NCI-H2196 treated with DMSO at 0.1 percent for 48 hours (cell line): Measurements from ENCODE around the gene GON7.
"Not testable (repeated sequence)": the region's sequence is repeated elsewhere in the genome, so short reads cannot be mapped to it uniquely, and the experiment has no call there.

Source experiments
- DNase-seq: peaks from one replicate; lab custom pipeline; 2025; ENCODE audit not compliant: unreplicated experiment; lab: John Stamatoyannopoulos, UW

The GON7 gene, protein sequence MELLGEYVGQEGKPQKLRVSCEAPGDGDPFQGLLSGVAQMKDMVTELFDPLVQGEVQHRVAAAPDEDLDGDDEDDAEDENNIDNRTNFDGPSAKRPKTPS

DNA sequence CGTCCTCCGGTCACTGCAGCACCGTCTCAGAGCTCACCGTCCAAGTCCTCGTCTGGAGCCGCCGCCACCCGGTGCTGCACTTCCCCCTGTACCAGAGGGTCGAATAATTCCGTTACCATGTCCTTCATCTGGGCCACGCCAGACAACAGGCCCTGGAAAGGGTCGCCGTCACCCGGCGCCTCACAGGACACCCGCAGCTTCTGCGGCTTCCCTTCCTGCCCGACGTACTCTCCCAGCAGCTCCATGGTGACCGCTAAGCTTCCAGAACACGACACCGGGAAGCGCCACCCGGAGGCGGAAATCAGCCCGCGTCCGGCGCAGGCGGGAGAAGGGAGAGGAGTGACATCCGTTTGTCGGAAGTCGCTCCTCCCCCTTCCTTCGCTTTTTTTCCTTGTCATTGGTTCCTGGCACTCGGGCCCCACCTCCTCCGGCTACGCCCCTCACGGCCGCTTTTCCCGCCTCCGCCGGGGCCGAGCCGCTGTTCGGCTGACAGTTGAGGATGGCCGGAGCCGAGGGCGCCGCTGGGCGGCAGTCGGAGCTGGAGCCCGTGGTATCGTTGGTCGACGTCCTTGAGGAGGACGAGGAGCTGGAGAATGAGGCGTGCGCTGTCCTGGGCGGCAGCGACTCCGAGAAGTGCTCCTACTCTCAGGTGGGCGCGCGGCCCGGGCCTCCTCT lies at the start of gene GON7, which contains the start of gene UBR7:
Gene GON7 (minus strand): TSS at position 273 of the 675 bp plus-strand sequence. CDS start 28 bp downstream, at position 245.
Gene UBR7 (plus strand): TSS at position 464 of the 675 bp plus-strand sequence. CDS start 36 bp downstream, at position 500.
- peak; percentile 86 for DNase-seq

DNA sequence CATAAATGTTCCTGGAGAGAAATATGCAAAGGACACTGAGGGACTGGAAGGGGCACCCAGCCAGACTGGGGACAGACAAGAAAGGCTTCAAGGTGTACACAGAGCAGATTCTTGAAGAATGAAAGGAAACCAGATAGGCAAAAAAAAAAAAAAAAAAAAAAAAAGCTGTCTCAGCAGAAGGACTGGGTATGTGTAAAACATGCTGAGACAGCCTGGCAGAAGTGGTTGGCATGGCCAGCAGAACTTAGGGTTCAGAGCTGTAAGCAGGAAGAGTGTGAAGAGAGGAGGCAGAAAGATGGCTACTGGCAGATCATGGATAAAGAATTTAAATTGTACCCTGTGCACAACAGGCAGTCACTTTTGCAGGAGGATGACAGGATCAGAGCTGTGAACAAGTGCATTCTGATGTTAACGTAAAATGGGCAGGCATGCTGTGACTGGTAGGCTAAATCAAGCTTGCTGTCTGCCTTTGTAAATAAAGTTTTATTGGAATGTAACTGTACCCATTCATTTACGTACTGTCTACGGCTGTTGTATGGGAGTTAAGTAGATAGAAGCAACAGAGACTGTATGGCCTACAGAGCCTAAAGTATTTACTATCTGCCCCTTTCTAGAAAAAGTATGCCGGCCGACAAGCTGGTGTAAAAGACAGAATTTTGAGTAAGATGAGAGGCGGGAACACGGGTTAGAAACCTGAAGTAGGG lies 42.4 kb upstream of the GON7 start:
- no peak for DNase-seq

DNA sequence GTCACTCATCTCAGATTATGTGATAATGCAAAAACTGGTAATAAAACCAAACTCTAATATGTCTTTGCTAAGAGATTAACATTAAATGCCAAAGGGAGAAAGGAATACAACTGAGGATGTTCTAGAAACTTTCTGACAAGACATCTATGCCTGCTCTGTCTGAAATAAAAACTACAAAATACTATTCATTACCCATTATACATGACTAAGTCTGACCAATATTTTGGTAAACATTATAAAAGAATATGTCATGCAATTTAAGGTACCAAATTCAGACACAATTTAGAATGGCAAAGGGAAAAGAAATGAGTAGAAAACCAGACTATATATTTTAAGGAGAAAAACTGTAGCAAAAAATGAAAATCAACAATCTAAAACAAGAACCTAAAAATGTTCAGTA lies 39.7 kb upstream of the GON7 start:
- no peak for DNase-seq

DNA sequence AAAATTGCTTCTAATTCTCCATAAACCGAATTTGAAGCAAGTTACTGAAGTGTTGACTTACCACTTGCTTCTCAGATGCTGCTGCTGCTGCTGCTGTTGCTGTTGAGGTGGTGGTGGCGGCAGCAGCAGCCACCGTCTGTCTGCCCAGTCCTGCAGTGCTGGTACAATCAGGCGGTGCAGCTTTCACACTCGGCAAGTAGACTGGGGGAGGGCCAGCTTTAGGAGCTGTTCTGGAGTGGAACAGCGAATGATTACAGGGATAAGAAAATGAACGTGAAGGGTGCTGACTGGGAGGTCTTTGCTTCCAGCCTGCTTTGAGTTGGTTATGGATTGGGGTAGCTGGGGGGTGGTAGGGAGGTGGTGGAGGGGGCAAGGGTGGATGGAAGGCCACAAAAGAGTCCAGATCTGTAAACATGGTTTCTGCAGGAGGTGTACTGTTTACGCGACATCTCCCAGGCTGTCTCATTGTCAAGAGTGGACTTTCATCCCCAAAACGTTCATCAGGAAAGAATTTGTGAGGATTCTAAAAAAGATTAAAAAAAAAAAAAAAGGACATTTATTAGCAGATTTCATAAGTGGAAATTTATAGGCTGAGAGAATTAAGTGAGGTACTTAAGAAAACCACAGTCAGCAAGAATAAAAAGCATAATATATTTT lies 39.0 kb upstream of the GON7 start:
- DNase-seq: no peak

DNA sequence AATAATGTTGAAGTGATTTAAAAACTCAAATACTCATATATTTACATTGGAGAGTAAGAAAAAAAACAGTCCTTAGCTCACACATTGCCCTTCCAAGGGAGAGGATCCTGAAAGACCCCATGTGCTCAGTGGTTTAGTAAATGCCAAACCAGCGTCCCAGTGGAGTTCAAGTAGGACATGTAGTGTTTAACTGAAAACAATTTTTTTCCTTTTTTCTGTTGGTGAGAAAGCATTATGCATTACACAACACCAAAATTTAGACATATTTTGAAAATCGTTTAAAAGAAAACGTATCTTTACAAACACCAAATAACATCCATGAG lies 33.8 kb upstream of the GON7 start:
- DNase-seq: no peak

DNA sequence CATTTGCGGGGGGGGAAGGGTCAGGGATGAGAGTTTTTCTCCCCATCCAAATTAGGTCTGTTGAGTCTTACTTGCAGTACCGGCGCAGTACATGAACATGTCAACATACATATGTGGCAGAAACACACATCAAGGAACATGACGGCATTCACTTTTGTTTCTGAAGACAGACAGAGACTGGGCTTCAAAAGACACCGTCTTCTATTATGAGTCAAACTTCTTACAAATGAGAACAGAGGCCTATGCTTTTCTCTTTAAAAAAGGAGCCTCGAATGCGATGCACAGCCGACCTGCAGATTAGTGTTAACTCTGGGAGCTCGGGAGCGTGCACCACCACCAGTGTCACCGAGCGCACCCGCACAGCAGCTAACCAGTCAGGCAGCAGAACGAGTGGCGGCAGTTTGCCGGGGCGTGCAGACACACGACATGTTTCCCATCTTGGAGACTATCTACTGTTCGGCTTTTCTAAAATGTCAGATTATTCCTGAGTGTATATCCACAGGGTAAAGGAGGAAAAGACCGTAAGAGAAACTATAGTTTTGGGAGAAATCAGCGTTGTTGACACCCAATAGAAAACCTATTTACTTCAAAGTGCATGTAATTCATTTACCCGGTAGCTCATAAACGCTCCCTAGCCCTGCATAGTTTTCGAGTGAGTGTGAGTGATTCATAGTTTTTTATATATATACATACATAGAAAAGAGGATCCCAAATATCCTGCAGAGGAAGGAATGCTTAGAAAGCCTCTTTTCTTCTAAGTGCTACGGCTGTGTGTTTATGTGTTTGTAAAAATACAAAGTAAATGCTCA lies 33.2 kb upstream of the GON7 start:
- DNase-seq: no peak

DNA sequence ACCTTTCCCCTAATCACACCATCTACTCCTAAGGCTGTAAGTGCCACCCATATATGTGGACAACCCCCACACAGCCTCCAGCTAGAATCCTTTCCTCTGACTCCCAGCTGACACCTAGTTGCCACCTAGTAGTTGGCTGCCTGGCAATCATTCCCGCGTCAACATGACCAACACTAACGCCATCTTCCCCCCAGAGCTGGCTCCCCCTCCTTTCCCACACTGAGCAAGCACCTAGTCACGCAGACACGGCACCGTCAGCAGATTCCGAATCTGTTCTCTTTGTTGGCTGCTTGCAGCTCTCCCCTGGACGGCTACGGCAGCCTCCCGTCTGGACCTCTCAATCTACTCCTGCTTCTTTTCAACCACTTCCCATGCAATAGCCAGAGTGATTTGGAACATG lies 27.9 kb upstream of the GON7 start:
- DNase-seq: no peak

DNA sequence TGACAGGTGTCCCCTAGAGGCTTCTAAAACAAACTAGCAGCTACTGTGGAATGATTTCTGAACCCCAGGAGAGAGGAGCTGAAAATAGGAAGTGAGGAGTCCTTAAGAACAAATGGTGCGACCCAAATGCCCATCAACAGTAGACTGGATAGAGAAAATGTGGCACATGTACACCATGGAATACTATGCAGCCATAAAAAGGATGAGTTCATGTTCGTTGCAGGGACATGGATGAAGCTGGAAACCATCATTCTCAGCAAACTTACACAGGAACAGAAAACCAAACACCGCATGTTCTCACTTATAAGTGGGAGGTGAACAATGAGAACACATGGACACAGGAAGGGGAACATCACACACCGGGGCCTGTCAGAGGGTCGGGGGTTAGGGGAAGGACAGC lies 26.2 kb upstream of the GON7 start:
- not testable (repeated sequence) for DNase-seq

DNA sequence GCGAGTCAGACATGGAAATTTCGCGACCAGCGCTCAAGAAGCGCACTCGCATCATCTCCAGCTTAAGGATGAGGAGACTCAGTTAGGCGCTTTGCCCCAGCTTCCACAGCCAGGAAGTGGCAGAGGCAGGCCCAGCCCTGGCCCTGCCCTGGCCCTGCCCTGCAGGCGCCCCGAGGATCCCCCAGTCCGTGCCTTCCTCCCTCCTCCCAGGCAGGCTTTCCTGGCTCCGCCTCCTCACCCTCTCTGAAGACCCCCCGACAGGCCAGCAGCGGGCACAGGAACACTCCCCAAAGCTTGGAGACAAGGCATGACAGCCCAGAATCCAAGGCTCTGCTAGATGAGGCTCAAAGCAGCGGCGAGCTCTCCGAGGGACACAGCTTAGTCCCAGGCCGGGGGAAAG lies 25.3 kb upstream of the GON7 start:
- DNase-seq: no peak

DNA sequence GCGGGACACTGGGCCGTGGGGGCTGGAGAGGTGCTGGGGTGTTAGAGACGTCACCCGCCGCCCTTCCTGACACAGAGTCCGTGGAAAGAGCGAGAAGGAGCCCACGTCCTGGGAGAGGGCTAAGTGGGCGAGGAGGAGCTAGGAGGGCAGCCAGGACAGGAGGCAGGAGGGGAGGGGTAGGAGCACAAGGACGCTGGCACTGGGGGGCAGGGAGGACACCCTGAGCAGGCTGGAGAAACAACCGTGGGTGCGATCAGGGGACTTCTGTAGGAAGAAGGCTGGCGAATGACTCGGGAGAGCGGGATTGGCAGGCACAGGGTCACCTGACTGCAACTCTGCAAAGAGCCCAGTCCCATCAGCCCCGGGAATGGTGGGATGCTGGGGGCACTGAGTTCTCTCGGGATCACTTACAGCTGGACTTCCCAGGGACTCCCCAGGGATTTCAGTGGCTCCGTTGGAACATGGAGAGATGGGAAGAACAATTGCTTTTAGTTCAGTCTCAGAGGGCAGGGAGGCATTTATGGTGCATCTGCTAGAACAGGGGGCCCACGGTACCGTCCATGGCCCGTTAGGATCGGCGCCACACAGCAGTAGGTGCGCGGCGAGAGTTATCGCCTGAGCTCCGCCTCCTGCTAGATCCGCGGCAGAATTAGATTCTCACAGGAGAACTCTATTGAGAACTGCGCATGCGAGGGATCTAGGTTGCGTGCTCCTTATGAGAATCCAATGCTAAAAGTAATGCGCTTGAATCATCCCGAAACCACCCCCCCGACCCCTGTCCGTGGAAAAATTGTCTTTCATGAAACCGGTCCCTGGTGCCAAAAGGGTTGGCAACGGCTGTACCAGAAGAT lies 24.5 kb upstream of the GON7 start:
- DNase-seq: no peak

DNA sequence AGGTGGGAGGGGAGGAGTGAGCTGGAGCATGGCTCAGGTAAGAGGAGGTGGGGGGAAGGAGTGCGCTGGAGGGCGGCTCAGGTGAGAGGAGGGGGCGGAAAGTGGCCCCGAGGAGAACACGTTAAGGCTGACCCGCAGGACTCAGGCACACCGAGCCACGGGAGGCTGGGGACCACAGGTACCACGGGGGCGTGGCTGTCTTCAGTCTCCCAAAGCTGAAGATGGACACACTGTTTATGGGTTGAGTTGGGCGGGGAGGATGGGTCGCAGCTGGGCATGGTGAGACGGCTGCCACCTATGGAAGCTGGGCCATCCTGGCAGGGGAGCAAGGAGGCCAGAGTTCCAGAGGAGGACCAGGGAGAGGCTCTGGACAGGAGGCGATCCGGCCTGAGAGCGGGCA lies 23.7 kb upstream of the GON7 start:
- DNase-seq: no peak

DNA sequence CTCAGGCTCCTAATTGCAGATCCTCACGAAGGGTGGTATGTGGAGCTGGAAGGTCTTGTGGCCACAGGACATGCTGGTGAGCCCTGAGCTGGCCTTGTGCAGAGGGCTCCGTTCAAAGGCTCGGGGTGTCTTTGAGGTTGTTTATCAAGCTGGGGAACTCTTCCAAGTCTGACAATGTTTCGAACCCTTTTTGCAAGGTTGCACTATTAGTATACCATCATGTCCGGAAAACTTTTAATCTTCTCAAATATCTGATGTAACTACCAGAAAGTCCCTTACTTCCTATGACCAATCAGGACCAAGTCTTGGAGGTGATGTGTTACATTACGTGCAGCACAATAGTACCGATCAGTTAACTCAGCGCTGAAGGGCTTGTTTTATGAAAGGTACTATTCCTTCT lies 21.7 kb upstream of the GON7 start:
- DNase-seq: no peak

DNA sequence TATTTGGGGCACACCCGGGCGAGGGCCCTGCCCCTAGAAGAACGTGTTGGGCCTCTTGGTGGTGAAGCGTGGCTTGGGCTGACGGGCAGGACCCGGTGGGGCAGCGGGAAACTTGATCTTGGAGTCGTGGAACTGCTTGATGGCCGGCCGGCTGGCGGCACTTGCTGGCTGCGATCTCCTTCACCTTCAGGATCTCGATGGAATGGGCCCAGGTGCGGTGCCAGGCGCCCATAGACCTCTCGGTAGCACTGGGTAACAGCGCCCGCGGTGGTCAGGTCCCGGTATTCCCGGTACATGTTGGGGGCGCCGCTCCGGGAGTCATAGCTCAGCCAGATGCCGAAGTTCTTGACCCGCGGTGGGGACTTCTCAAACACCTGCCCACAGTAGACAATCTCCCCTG lies 16.7 kb upstream of the GON7 start:
- no peak for DNase-seq

DNA sequence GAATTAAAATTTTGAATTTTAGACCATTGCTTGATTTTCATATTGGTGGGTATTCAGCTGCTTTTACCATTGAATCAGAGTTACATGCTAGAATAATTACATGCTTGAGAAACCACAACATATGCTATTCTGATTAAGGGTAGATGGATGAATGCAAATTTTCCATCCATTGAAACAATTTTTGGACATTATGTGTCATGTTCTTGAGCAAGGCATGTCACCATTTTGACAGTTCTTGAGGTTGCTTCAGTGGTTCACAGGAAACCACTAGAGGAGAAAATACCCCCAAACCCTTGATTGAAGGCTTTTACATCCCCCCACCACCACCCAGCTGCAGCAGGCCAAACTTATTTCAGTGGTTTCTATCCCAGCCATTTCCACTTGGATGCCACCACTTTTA lies 13.6 kb upstream of the GON7 start:
- DNase-seq: no peak

DNA sequence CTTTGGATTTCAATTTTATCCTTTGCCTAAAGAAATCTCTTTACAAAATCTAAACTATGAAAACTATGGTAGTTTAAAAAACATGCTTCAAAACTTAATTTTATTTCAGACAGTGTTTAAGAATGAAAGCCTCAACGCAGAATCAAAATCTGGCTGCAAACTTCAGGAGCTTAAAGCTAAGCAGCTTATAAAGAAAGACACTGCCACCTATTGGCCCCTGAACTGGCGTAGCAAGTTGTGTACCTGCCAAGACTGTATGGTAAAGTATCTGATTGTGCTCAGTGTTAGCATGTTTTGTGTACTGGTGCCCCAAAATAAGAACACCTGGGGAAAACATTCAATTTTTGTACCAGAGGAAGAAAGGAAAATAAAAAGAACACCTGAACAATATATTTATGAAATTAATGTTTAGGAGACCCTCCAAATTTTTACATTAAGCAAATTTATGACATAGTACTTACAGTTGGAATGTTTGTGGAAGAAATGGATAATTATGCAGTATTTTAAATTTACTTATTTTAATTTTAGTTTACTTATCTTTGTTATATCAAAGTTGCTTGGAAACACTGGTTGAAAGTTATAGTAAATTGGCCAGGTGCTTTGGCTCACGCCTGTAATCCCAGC lies 12.3 kb upstream of the GON7 start:
- DNase-seq: peak; percentile 7

DNA sequence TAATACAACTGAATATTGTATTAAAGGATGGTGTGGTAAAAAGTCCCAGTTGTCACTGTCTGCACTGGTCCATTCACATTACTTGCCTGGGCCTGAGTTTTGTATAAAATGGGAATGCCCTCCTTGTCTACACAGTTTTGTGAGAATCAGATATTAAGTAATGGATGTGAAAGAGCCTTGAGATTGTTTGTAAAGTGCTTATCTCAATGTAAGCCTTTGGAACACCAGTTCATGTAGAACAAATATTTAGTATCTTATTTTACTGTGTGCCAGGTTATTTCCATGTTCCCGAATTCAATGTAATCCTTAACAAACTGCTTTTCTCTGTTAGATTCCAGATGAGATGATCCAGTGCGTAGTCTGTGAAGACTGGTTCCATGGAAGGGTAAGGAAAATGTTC lies 7.7 kb upstream of the GON7 start:
- no peak for DNase-seq

DNA sequence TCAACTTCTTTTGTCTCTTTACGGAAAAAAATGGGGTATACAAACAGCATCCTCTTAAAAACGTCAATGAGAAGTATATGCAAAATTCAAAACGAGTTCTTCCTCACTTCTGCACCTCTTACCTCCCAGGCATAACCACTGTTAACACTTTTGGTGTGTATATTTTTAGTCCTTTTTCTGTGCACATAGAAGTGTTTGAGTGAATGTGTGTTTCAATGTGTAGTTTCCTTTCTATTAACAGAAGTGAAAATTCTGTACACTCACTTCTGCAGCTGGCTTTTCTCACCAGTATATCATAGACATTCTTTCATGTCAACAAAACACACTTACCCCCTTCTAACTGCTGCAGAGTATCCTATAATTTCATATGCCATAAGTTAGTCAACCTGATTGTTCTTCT lies 5.6 kb upstream of the GON7 start:
- DNase-seq: no peak

DNA sequence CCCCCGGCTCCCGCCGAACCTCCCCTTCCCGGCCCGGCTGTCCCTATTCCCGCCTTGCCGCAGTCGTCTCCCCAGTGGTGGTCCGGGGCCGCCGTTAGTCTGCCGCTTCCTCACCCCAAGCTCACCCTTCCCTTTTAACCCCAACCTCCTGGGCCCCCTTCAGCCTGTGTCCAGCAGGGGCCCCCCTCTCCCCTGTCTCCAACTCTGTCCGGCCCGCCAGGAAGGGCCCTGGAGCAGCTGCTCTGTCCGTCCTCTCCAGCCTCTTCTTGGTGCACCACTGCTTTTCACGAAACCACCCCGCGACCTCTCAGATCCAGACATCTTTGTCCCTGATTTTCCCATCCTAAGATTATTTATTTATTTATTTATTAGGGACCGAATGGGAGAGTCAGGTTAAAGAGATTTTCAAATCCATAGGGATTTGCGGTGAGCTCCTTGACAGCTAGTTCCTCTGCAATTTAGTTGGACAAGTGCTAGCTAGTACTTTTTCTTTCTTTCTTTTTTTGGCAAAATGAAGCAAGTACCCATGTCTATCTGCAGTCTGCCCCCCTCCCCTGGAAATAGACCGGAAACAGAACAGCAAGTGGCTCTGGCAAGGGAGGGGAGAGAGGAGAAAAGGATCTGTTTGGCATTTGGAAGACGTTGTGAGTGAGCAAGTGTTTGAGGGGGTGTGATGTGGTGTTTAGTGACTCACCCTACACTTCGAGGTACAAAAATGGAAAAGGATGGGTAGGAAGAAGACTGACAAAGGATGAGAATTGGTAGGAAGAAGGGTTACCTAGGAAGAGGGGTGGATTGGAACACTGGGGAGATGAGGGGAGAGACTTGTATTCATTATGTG lies 823 bp upstream of the GON7 start:
- DNase-seq: no peak

DNA sequence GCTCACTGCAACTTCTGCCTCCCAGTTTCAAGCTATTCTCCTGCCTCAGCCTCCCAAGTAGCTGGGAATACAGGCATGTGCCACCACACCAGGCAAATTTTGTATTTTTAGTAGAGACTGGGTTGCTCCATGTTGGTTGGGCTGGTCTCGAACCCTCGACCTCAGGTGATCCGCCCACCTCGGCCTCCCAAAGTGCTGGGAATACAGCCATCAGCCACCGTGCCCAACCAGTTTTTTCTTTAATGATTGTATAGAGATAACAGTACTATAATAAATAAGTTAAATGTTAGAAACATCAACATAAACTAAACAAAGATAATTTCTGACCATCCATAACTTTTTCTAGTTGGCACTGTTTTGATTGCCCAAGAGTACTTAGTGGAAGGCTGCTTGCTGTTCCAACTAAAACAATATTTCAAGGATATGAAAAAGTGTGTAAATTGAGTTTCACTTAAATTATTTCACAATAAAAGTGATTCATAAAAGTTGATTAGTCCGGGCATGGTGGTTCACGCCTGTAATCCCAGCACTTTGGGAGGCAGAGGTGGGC lies 5.6 kb downstream of the GON7 start:
- DNase-seq: no peak
